Measurements from ENCODE around the gene MEI1.
"Not testable (repeated sequence)": the region's sequence is repeated elsewhere in the genome, so short reads cannot be mapped to it uniquely, and the experiment has no call there.

MEI1 gene

GRCh38 chr22:41826021-41826420 is 126.7 kb downstream of the MEI1 start:
- DNase-seq: no peak

- DNase-seq: no peak
Observed at GRCh38 chr22:41826430-41827383, 127.4 kb downstream of the MEI1 start.

GRCh38 chr22:41827671-41828070 is 128.4 kb downstream of the MEI1 start:
- no peak for DNase-seq

- no peak for DNase-seq
Observed at GRCh38 chr22:41828516-41828915, 129.2 kb downstream of the MEI1 start.

- DNase-seq: no peak
Observed at GRCh38 chr22:41830174-41830573, 130.9 kb downstream of the MEI1 start.

GRCh38 chr22:41831383-41831782 is 132.1 kb downstream of the MEI1 start:
- no peak for DNase-seq

GRCh38 chr22:41831828-41832552 is 132.7 kb downstream of the MEI1 start:
- no peak for DNase-seq

- DNase-seq: peak; percentile 99
Observed at GRCh38 chr22:41832553-41833368, 133.5 kb downstream of the MEI1 start, which contains the start of gene SREBF2. Gene SREBF2, plus strand, starts transcription at chr22:41833105. Its CDS starts 166 bp downstream, at chr22:41833271.

- DNase-seq: peak; percentile 62
Observed at GRCh38 chr22:41833369-41834004, 134.2 kb downstream of the MEI1 start.

- DNase-seq: no peak
Observed at GRCh38 chr22:41834005-41834944, 135.0 kb downstream of the MEI1 start.

- not testable (repeated sequence) for DNase-seq
Observed at GRCh38 chr22:41835462-41835861, 136.2 kb downstream of the MEI1 start.

GRCh38 chr22:41836551-41836950 is 137.2 kb downstream of the MEI1 start:
- no peak for DNase-seq

- DNase-seq: no peak
Observed at GRCh38 chr22:41838842-41839618, 139.7 kb downstream of the MEI1 start.

GRCh38 chr22:41840216-41840615 is 140.9 kb downstream of the MEI1 start:
- no peak for DNase-seq

GRCh38 chr22:41841085-41841712 is 141.9 kb downstream of the MEI1 start:
- DNase-seq: no peak

GRCh38 chr22:41842996-41843970 is 144.0 kb downstream of the MEI1 start:
- no peak for DNase-seq

GRCh38 chr22:41844036-41844435 is 144.7 kb downstream of the MEI1 start:
- DNase-seq: no peak

GRCh38 chr22:41844513-41844912 is 145.2 kb downstream of the MEI1 start:
- no peak for DNase-seq
